HepG2 (cell line): ENCODE data around the gene EXOC3L4. TPM values are rescaled to one million over a fixed set of nuclear protein-coding genes. Genes with fewer than 3 reads are reported as not detected.

Experiments
- AHDC1 ChIP-seq: sonication (generic); formaldehyde crosslinking; IDR thresholded peaks from 2 replicates; pipeline ENCODE4 v1.5.1; 2020; ENCODE audit warnings: mild to moderate bottlenecking, missing genetic modification reagents, borderline replicate concordance
- E2F1 ChIP-seq: sonication (generic); formaldehyde crosslinking; IDR thresholded peaks from 2 replicates; pipeline ENCODE4 v1.5.0; 2020; ENCODE audit warnings: missing genetic modification reagents
- GABPB1 ChIP-seq: IDR thresholded peaks from 2 replicates; pipeline ENCODE4 v1.6.1; 2016; ENCODE audit warnings: mild to moderate bottlenecking, missing genetic modification reagents, moderate library complexity, missing compliant biosample characterization
- KDM5A ChIP-seq: fragments of 200-600 bp; sonication (generic); IDR thresholded peaks from 2 replicates; pipeline ENCODE4 v1.7.0; 2018; ENCODE audit warnings: antibody characterized with exemption, mild to moderate bottlenecking, low read length, borderline replicate concordance
- ZNF282 ChIP-seq: fragments of 450-650 bp; IDR thresholded peaks from 2 replicates; pipeline ENCODE4 v1.6.1; 2018; ENCODE audit not compliant: partially characterized antibody
- ZNF343 ChIP-seq: sonication (generic); formaldehyde crosslinking; IDR thresholded peaks from 2 replicates; pipeline ENCODE4 v1.4.0; 2020; ENCODE audit warnings: mild to moderate bottlenecking, missing genetic modification reagents
- ZNF362 ChIP-seq: sonication (generic); formaldehyde crosslinking; IDR thresholded peaks from 2 replicates; pipeline ENCODE4 v1.4.0; 2020; ENCODE audit warnings: missing genetic modification reagents, mild to moderate bottlenecking, borderline replicate concordance
- ZNF607 ChIP-seq: sonication (generic); formaldehyde crosslinking; IDR thresholded peaks from 2 replicates; pipeline ENCODE4 v1.5.1; 2020; ENCODE audit warnings: missing genetic modification reagents, mild to moderate bottlenecking, borderline replicate concordance
- ZNF747 ChIP-seq: sonication (generic); formaldehyde crosslinking; IDR thresholded peaks from 2 replicates; pipeline ENCODE4 v1.8.1; 2023; ENCODE audit warnings: missing genetic modification reagents, mild to moderate bottlenecking, borderline replicate concordance
- ZNF770 ChIP-seq: sonication (generic); formaldehyde crosslinking; IDR thresholded peaks from 2 replicates; pipeline ENCODE4 v1.5.0; 2020; ENCODE audit warnings: mild to moderate bottlenecking, missing genetic modification reagents
- ZNF775 ChIP-seq: sonication (generic); formaldehyde crosslinking; IDR thresholded peaks from 2 replicates; pipeline ENCODE4 v1.4.0; 2020; ENCODE audit warnings: missing genetic modification reagents, mild to moderate bottlenecking, moderate library complexity, borderline replicate concordance
- ZNF782 ChIP-seq: sonication (generic); formaldehyde crosslinking; IDR thresholded peaks from 2 replicates; pipeline ENCODE4 v1.4.0; 2020; ENCODE audit warnings: missing genetic modification reagents, mild to moderate bottlenecking, borderline replicate concordance
- polyA plus RNA-seq, 8 experiments: library from polyadenylated mRNA; depleted of rRNA in 3 of 8; stranded (reverse) in 7 of 8; unstranded in 1 of 8; fragments of >200 nt; fragmentation: Illumina TruSeq in 4 of 8; extraction: Trizol in 4 of 8; gene quantifications; 2 replicates each; pipeline versions ENCODE4 v1.2.1 to v1.2.3, GENCODE V29; 2011 to 2016; ENCODE audit warnings: low read depth in 4 of 8, missing spikeins in 1 of 8, mixed read lengths in 1 of 8; ENCODE audit not compliant: insufficient read depth in 1 of 8
- total RNA-seq, 5 experiments: library from RNA; depleted of rRNA; stranded (reverse); fragments of >200 nt; fragmentation: Illumina TruSeq; extraction: Trizol; gene quantifications; 2 replicates each; pipeline ENCODE4 v1.2.3, GENCODE V29; 2016; ENCODE audit warnings: low read depth in 1 of 5

The EXOC3L4 gene
- total and polyA plus RNA-seq, 2 of the 13 experiments (the other 11 are each of a cell fraction or from before 2014, with no cell fraction given): 11.8 to 27.0 TPM

GRCh38 chr14:103084021-103084919, 10.3 kb upstream of the EXOC3L4 start, which contains the start of gene LBHD2 (continued):
- TF ChIP-seq ZNF770 (CRISPR knock-in tag): peak; percentile 49; the same call in 1 of the 2 replicates
- TF ChIP-seq ZNF782 (CRISPR knock-in tag): no peak
- no peak for TF ChIP-seq ZNF362 (CRISPR knock-in tag)
- no peak for TF ChIP-seq ZNF343 (CRISPR knock-in tag)
- TF ChIP-seq GABPB1 (CRISPR knock-in tag): peak; percentile 40; the same call in 1 of the 2 replicates
- TF ChIP-seq ZNF282: no peak
- no peak for TF ChIP-seq E2F1
- no peak for TF ChIP-seq ZNF747 (CRISPR knock-in tag)
- TF ChIP-seq ZNF775 (CRISPR knock-in tag): no peak
- TF ChIP-seq KDM5A: no peak
- TF ChIP-seq AHDC1 (CRISPR knock-in tag): no peak
- 0 out of 2 replicates have a peak, but pooled peaks have one; percentile 30 for TF ChIP-seq ZNF607 (CRISPR knock-in tag)
